ENCODE data around the gene LPAR3.

The LPAR3 gene

DNA sequence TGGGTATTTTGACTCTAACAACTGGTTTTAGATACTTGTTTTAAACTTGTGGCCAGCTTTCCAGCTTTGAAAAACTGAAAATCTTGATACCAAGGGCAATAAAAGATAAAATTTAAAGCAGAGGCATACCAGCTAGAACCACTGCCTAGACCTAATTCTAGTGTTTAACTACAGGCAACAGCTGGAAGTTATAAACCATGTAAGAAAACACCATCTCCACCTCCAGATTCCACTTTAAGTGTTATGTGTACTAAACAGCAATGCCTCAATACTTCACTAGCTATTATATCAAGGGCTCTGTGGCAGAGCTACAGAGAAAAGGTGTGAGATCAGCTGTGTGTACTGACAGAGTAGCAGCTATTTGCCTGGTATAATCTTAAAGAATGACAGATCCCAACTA is 69.5 kb downstream of the LPAR3 start:
- Histone ChIP-seq H3K79me2 (ENCODE audit: control insufficient read depth, low read length) (no peaks in the 10 kb centered on the region), H3F3A (ENCODE audit: control insufficient read depth, insufficient read depth) (no peaks in the 10 kb centered on the region), H3K4me2 (ENCODE audit: low read length) (no peak overlapping the region), H3K4me1 (ENCODE audit: control insufficient read depth, low read length) (no peaks in the 10 kb centered on the region), H3K36me3 (ENCODE audit: control insufficient read depth, low read length) (no peaks in the 10 kb centered on the region), H3K4me3 (ENCODE audit: low read length) (no peak overlapping the region), H3K9me3 (ENCODE audit: control insufficient read depth, insufficient read depth, low read length) (no peaks in the 10 kb centered on the region), H3K9me2 (replicated peaks; ENCODE audit: control insufficient read depth, low read length) (no peaks in the 10 kb centered on the region), H4K20me1 (ENCODE audit: control insufficient read depth, insufficient read depth, low read depth, low read length) (no peaks in the 10 kb centered on the region), H3K27me3 (ENCODE audit: control insufficient read depth, low read length) (peaks cover 14% of the 10 kb centered on the region), H3K27ac (ENCODE audit: low read depth, low read length) (no peak overlapping the region)
- TF ChIP-seq EZH2phosphoT487 (IDR thresholded peaks at IDR 0.05; ENCODE audit: borderline replicate concordance, low read length), result no peak
- TF ChIP-seq, protein P1, sequence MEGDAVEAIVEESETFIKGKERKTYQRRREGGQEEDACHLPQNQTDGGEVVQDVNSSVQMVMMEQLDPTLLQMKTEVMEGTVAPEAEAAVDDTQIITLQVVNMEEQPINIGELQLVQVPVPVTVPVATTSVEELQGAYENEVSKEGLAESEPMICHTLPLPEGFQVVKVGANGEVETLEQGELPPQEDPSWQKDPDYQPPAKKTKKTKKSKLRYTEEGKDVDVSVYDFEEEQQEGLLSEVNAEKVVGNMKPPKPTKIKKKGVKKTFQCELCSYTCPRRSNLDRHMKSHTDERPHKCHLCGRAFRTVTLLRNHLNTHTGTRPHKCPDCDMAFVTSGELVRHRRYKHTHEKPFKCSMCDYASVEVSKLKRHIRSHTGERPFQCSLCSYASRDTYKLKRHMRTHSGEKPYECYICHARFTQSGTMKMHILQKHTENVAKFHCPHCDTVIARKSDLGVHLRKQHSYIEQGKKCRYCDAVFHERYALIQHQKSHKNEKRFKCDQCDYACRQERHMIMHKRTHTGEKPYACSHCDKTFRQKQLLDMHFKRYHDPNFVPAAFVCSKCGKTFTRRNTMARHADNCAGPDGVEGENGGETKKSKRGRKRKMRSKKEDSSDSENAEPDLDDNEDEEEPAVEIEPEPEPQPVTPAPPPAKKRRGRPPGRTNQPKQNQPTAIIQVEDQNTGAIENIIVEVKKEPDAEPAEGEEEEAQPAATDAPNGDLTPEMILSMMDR (IDR thresholded peaks at IDR 0.05; ENCODE audit: low read depth, low read length, poor library complexity, severe bottlenecking), result no peak

DNA sequence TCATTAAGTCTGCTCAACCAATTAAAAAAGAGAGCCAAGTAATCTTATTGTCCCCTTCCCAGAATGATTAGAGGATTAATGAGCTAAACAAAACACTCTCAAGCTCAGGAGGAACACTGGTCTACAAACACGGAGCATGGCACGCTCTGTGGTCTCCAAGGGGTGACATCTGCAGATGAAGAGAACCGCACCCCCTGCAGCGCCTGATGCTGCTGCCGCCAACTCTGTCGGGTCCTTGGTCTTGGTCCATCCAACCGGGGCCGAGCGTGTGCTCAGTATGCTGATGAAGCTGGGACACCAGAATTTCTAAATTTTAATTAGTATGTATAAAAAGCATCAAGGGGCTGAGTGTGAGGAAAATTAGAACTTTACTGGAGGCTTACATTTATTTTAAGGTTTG is 82.7 kb downstream of the LPAR3 start:
- Histone ChIP-seq H3K36me3 (ENCODE audit: control insufficient read depth, low read length) (no peaks in the 10 kb centered on the region), H3K9me2 (replicated peaks; ENCODE audit: control insufficient read depth, low read length) (no peaks in the 10 kb centered on the region), H3K79me2 (ENCODE audit: control insufficient read depth, low read length) (no peaks in the 10 kb centered on the region), H3F3A (ENCODE audit: control insufficient read depth, insufficient read depth) (no peaks in the 10 kb centered on the region), H3K9me3 (ENCODE audit: control insufficient read depth, insufficient read depth, low read length) (no peaks in the 10 kb centered on the region), H3K27ac (ENCODE audit: low read depth, low read length) (no peak overlapping the region), H3K4me2 (ENCODE audit: low read length) (no peak overlapping the region), H3K4me3 (ENCODE audit: low read length) (no peak overlapping the region), H3K4me1 (ENCODE audit: control insufficient read depth, low read length) (no peaks in the 10 kb centered on the region), H3K27me3 (ENCODE audit: control insufficient read depth, low read length) (peaks cover 14% of the 10 kb centered on the region; the same call in 1 of the 2 replicates), H4K20me1 (ENCODE audit: control insufficient read depth, insufficient read depth, low read depth, low read length) (no peaks in the 10 kb centered on the region)
- TF ChIP-seq EZH2phosphoT487 (IDR thresholded peaks at IDR 0.05; ENCODE audit: borderline replicate concordance, low read length), result no peak
- TF ChIP-seq, protein P1 (IDR thresholded peaks at IDR 0.05; ENCODE audit: low read depth, low read length, poor library complexity, severe bottlenecking), result no peak

DNA sequence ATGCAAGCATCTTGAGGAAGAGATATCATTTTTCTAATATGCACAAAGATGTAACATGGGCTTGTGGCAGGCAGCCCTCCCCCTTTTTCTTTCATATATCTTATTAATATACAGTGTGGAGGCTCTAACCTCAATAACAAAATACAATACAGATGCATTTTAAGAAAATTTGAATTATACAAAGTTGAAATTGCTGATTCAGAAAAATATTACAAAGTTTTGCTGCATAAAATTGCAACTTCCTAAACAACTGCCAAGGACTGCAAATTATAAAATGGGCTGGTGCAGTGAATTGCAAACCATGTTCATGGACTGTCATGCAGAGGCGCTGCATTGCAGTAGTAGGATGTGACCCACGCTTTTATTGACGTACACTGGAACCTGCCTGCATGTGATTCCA is 84.0 kb downstream of the LPAR3 start:
- no peaks in the 10 kb centered on the region for H4K20me1 ChIP-seq (ENCODE audit: control insufficient read depth, insufficient read depth, low read depth, low read length)

More for the DNA sequence above, 84.0 kb downstream of the LPAR3 start:
- H3K27ac ChIP-seq (ENCODE audit: low read depth, low read length), result no peak overlapping the region
- no peak overlapping the region for H3K4me3 ChIP-seq (ENCODE audit: low read length)
- TF ChIP-seq EZH2phosphoT487 (IDR thresholded peaks at IDR 0.05; ENCODE audit: borderline replicate concordance, low read length), result no peak
- TF ChIP-seq, protein P1 (IDR thresholded peaks at IDR 0.05; ENCODE audit: low read depth, low read length, poor library complexity, severe bottlenecking), result no peak
- H3K27me3 ChIP-seq (ENCODE audit: control insufficient read depth, low read length), result peaks cover 24% of the 10 kb centered on the region
- no peak overlapping the region for H3K4me2 ChIP-seq (ENCODE audit: low read length)
- H3K9me3 ChIP-seq (ENCODE audit: control insufficient read depth, insufficient read depth, low read length), result no peaks in the 10 kb centered on the region
- H3F3A ChIP-seq (ENCODE audit: control insufficient read depth, insufficient read depth), result no peaks in the 10 kb centered on the region
- no peaks in the 10 kb centered on the region for H3K36me3 ChIP-seq (ENCODE audit: control insufficient read depth, low read length)
- no peaks in the 10 kb centered on the region for H3K79me2 ChIP-seq (ENCODE audit: control insufficient read depth, low read length)
- H3K9me2 ChIP-seq (replicated peaks; ENCODE audit: control insufficient read depth, low read length), result no peaks in the 10 kb centered on the region
- no peaks in the 10 kb centered on the region for H3K4me1 ChIP-seq (ENCODE audit: control insufficient read depth, low read length)

All from DOHH2 (cell line).